Stimulated activated CD8-positive, alpha-beta memory T cell treated with anti-CD3 and anti-CD28 coated beads, Interleukin-15, amount 100 ng/mL, for 4 hours (primary cell): Measurements from ENCODE around the gene DNAAF6.
"Not testable (repeated sequence)": the region's sequence is repeated elsewhere in the genome, so short reads cannot be mapped to it uniquely, and the experiment has no call there.

Experiments used
- DNase-seq, 2 donors: peaks; one replicate each; pipeline ENCODE4 v3.0.0-alpha.2; 2020; ENCODE audit warnings: low read depth in 2 of 2

DNAAF6 gene

DNA sequence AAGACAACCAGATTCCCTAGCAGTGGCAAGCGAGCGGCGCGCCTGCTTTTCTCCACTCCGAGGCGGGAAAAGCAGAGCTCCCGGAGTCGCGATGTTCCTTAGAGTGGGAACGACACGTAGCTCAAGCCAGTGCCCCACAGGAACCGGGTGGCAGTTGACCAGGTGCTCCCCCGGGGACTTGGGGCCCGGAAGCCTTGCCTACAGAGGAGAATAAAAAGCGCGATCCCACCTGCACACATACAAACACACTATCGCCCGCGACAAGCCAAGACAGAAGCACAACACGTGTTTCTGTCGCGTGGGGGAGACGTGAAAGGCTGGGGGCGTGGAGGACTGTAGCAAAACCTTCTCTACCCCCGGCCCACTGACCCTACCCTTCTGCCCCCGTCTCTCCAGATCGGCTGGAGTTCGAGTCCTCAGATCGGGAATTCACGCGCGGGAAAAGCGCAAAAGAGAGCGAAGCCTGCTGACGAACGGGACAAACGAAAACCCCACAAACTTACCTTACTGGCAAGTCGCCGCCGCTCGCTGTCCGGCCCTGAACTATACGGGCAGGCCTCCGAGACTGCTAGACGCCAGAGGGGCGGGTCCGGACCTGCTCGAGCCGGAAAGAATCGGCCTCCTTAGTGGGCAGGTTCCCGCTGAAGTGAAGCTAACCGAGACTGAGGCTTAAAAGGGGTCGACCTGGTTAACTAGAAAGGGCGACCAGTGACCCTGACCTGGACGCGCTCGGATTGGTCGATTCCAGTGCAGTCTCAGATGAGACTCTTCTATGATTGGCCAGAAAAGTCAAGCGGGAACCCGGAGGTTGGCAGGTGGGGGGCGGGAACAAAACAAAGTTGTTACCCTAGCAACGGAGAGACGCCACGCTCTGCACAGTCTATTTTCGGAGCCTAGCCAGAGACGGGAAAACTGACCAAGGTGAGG, at the start of gene DNAAF6, which contains the start of gene NUP62CL:
DNAAF6 (plus strand) TSS at position 842 of the 927 bp plus-strand sequence. CDS start 6,265 bp downstream, outside the sequence.
NUP62CL (minus strand) TSS at position 664 of the 927 bp plus-strand sequence. CDS start 31,287 bp downstream, outside the sequence.
- peak; percentile 15 to 43 for DNase-seq

GRCh38 chrX:107157618-107158017, 48.8 kb upstream of the DNAAF6 start:
- not testable (repeated sequence) for DNase-seq

DNA sequence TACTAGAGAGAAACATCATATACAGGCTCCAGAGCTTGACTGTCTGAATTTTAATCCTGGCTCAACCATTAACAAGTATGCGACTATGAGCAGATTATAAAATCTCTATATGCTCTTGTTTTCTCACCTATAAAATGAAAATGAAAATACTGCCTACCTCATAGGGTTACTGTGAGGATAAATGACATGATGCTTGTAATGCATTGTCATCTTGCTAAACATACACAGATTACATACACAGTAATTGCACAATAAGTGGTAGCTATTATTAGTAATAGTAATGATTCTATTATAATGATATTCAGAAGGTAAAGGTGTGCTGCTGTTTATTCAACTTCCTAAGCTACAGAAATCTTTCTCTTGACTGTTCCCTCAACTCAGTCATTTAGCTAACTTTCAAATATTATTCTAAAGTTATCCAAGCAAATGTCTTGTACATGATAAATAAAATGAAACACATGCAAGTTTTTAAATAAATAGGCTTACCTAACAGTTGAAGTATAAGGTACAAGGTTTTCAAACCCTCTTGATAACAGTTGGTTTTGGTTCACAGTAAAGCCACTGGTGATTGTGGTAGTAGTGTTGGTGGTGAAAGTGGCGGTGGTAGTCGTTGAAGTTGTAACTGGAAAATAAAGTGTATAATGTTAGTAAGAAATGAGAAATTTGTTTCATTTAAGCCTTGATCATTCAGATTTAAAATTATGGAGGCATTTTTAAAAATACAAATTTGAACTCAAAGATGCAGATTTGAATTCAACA, 39.1 kb upstream of the DNAAF6 start:
- DNase-seq = no peak

DNA sequence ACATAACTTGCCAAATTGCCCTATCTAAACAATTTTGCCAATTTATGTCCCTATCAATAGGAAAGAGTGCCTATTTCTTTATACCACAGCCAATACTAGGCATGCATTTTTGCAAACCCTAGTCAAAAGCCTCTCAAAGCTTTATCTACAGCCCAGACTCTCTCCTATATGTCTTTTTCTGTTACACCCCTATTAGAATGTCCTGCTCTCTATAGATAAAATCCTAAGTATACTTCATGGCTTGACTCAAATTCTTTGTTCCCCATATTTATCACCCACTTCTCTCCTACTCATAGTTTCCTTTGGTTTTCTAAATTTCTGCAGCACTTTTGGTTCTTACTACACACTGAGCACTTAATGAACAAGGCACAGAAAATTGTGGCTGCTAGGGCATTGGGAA, 38.2 kb upstream of the DNAAF6 start:
- DNase-seq = no peak

- no peak for DNase-seq
Observed at GRCh38 chrX:107168712-107169111, 37.7 kb upstream of the DNAAF6 start.

- no peak for DNase-seq
Observed at GRCh38 chrX:107171369-107172102, 34.9 kb upstream of the DNAAF6 start.

- DNase-seq = no peak
Observed at GRCh38 chrX:107197319-107197718, 9.1 kb upstream of the DNAAF6 start.

- DNase-seq = not testable (repeated sequence)
Observed at GRCh38 chrX:107198074-107198473, 8.3 kb upstream of the DNAAF6 start.

DNA sequence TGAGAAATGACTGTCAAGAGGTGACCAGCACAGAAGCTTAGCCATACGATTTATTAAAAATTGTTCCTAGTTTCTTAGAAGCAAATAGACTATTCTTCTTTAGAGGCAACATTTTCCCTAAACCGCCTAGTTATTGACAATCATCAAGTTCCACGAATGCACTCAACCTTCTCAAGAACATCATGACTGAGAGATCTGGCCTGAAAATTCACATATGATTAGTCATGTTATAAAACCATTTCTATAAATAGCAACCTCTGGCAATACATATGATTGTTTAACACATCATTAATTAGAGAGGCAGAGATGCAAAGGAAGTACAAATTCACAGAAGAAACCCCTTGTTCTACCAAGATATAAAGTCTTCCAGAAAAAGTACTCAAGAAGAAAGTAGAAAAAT, 6.9 kb upstream of the DNAAF6 start:
- no peak for DNase-seq

GRCh38 chrX:107204068-107204605, 2.3 kb upstream of the DNAAF6 start:
- DNase-seq = no peak

DNA sequence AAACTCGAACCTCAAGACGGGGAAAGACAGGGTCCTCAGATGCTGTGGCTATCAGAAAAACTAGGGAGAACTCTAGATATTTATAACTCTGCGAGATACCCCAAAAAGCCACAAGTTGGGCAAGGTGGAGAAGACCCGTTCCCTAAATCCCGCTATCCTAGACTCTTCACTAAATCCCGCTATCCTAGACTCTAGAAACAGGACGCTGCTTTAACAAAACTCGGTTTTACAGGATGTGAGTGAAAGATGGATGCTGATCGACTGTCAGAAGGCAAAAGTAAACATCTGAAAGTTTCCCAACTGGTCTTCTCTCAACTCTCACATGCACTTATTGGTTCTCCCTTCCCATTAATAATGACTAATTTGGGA, 270 bp downstream of the DNAAF6 start:
- no peak for DNase-seq

GRCh38 chrX:107207089-107207488, 678 bp downstream of the DNAAF6 start:
- no peak for DNase-seq

GRCh38 chrX:107207943-107208342, 1.5 kb downstream of the DNAAF6 start:
- no peak for DNase-seq

DNA sequence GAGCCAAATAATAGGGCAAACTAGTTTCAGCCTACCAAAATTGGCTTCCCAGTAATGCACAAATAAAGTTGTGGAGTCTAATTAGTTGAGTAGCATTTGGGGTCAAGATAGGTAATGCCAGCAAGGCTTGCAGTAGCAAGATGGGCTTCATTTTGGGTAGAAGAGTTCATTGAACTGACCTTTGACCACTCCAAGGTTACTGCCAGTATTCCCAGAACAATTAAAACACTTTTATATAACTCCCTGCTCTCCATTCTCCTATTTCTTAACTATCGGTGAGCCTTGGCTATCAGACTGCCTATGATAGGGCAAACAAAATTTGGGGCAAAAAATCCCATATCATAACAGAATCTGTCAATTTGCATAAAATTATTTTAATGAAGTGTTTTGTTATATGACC, 7.1 kb downstream of the DNAAF6 start:
- no peak for DNase-seq

DNA sequence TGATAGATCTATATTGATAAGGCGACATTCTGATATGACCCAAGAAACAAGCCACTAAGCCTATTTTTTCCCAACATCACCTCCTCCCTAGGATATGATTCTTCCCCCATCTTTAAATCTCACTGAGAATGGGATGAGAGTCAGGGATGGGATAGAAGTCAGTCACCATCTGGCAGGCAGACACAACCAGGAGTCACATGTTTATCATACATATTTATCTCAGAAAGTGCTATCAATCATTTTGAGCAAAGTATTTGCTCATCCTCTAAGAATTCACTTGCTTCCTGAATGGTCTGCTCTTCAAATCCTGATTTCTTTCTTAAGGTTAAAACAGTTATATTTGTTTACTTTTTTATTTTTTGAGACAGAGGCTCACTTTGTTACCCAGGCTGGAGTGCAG, 20.3 kb downstream of the DNAAF6 start:
- no peak for DNase-seq

GRCh38 chrX:107227780-107228485, 21.5 kb downstream of the DNAAF6 start:
- DNase-seq = no peak

DNA sequence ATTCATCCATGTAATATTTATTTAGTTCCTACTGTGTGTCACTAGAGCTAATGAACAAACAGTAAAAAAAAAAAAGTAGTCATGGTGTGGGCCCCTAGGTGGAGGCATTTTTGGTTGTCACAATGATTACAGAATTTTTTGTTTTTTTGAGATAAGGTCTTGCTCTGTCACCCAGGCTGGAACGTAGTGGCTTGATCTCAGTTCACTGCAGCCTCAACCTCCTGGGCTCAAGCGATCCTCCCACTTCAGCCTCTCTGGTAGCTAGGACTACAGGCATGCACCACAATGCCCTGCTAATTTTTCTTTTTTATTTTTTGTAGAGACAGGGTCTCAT, 22.0 kb downstream of the DNAAF6 start:
- no peak for DNase-seq

DNA sequence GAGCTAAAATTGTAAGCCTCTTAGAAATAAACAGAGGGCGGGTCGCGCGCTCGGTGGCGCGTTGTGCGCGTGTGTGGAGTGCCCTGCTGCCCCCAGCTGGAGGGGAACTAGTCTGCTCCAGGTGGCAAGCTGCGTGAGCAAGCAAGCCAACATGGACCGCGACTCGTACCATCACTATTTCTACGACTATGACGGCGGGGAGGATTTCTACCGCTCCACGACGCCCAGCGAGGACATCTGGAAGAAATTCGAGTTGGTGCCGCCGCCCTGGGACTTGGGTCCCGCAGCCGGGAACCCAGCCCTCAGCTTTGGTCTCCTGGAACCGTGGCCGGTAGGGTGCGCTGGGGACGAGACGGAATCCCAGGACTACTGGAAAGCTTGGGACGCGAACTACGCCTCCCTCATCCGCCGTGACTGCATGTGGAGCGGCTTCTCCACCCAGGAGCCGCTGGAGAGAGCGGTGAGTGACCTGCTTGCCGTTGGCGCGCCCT, 66.1 kb downstream of the DNAAF6 start:
- DNase-seq = no peak

DNA sequence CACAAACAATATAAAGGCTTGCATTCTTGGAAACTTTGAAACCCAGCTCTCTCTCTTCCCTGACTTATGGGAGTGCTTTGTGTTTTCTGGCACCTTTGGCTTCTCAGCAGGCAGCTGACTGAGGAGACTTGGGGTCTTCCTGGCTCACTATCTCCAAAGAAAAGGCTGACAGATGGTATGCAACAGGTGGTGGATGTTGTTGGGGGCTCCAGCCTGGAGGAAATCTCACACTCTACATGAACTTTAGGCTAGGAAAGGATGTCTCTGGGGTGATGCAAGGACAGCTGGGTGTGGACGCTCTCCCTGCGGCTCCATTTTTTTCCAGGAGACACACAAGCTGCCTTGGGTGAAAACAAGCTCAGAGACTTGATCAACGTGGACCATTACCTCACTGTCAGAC, 67.4 kb downstream of the DNAAF6 start:
- DNase-seq = no peak

- DNase-seq = no peak
Observed at GRCh38 chrX:107288676-107289075, 82.3 kb downstream of the DNAAF6 start.

DNA sequence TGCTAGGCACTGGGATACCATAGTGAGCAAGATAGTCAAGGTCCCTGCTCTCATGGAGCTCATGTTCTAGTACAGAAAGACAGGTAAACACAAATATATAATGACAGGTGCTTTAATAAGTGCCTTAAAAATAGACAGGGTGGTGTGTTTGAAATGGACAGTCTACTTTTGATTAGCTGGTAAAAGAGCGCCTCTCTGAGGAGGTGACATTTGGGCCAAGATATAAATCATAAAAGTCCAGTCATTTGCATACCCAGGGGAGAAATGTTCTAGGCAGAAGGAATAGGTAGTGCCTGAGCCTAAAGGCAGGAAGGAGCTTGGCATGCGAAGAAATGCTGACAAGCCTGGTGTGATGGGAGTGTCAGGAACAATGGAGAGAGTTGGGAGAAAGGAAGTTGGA, 83.6 kb downstream of the DNAAF6 start:
- no peak for DNase-seq
